22Rv1 (cell line): Measurements from ENCODE around the gene VDAC1.

Experiments
- ZFX ChIP-seq: fragments of 450-650 bp; IDR thresholded peaks from 2 replicates; pipeline ENCODE4 v1.6.1; 2017; ENCODE audit warnings: antibody characterized with exemption, borderline replicate concordance
- TF ChIP-seq, protein P1 (sequence below): fragments of 450-650 bp; IDR thresholded peaks from 2 replicates; pipeline ENCODE4 v1.5.1; 2017; ENCODE audit warnings: mild to moderate bottlenecking

DNA sequence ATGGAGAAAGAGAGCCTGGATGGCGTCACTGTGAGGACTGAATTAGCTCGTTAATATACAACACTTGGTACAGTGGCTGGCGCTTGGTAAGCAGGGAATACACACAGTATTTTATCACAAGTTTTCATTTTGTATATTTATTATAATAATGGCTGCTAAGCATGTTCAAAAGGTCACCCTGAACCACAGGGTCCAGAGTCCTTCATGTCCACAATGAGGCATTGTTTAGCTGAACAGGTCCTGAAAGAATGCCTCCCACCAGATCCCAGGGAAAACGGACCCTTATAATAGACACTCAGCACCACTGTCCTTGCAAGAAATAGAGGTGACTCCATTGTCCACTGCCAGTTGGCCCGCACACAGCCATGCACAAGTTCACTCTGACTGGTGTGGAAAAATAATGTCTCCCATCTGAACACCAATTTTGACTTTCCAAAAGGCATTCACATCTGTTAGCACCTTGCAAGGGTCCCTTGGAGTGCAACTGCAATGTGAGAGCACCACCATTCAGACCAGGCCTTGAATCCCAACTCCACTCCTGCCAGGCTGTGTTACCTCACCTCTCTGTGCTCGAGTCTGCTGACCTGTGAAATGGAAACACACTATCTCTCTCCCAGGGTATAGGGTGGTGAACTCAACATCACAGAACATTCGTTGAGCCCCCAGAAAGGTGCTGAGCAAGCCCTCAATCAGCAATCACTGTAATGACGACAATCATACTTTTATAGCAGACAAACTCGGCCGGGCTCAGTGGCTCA lies 3.9 kb downstream of the VDAC1 start:
- TF ChIP-seq, protein P1, sequence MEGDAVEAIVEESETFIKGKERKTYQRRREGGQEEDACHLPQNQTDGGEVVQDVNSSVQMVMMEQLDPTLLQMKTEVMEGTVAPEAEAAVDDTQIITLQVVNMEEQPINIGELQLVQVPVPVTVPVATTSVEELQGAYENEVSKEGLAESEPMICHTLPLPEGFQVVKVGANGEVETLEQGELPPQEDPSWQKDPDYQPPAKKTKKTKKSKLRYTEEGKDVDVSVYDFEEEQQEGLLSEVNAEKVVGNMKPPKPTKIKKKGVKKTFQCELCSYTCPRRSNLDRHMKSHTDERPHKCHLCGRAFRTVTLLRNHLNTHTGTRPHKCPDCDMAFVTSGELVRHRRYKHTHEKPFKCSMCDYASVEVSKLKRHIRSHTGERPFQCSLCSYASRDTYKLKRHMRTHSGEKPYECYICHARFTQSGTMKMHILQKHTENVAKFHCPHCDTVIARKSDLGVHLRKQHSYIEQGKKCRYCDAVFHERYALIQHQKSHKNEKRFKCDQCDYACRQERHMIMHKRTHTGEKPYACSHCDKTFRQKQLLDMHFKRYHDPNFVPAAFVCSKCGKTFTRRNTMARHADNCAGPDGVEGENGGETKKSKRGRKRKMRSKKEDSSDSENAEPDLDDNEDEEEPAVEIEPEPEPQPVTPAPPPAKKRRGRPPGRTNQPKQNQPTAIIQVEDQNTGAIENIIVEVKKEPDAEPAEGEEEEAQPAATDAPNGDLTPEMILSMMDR: no peak
- TF ChIP-seq ZFX: no peak
